ENCODE measurements around the gene TNXB. TPM values are rescaled to one million over a fixed set of nuclear protein-coding genes. Genes with fewer than 3 reads are reported as not detected.

TNXB gene
- total and polyA plus RNA-seq, 2 experiments from 2014 or later: 2.0 to 6.0 TPM

GRCh38 chr6:32069878-32070515, 39.1 kb downstream of the TNXB start (continued):
- TF ChIP-seq ZNF462 (CRISPR knock-in tag; IDR thresholded peaks at IDR 0.05): no peak
- TF ChIP-seq ZNF114 (CRISPR knock-in tag; IDR thresholded peaks at IDR 0.05): no peak
- TF ChIP-seq EZH2phosphoT487 (IDR thresholded peaks at IDR 0.05; ENCODE audit: unreplicated experiment): no peak
- no peak for TF ChIP-seq ETS1 (IDR thresholded peaks at IDR 0.05)

- H3K4me2 ChIP-seq: no peak overlapping the region
- H3K36me3 ChIP-seq (ENCODE audit: insufficient read depth): no peaks in the 10 kb centered on the region
- no peaks in the 10 kb centered on the region for H3K9me2 ChIP-seq (ENCODE audit: insufficient read depth)
- H3F3A ChIP-seq (replicated peaks; ENCODE audit: low read depth): no peaks in the 10 kb centered on the region
- no peak overlapping the region for H2AFZ ChIP-seq
- H3K4me3 Mint-ChIP-seq: no peak overlapping the region
- H3K27ac Mint-ChIP-seq: no peak overlapping the region
- H3K79me2 ChIP-seq (replicated peaks; ENCODE audit: insufficient read depth): no peaks in the 10 kb centered on the region
- peaks cover 11% of the 10 kb centered on the region for H3K27me3 Mint-ChIP-seq (ENCODE audit: insufficient read depth, low read depth, poor library complexity)
- H3K27ac ChIP-seq (ENCODE audit: low read depth): no peak overlapping the region
- no peaks in the 10 kb centered on the region for H3K9me3 Mint-ChIP-seq
- no peaks in the 10 kb centered on the region; the same call in 2 of the 3 replicates for H3K36me3 Mint-ChIP-seq (ENCODE audit: low read depth)
- H3K4me1 ChIP-seq (ENCODE audit: insufficient read depth): no peaks in the 10 kb centered on the region; the same call in 1 of the 2 replicates
- DNase-seq (ENCODE audit: low spot score) (no peak), ATAC-seq (no peak)
- H3K4me3 ChIP-seq: no peak overlapping the region
- peaks cover 20% of the 10 kb centered on the region for H3K4me1 Mint-ChIP-seq
- H3K27me3 ChIP-seq (ENCODE audit: insufficient read depth): no peaks in the 10 kb centered on the region
- no peaks in the 10 kb centered on the region for H4K20me1 ChIP-seq (replicated peaks; ENCODE audit: insufficient read depth)
- TF ChIP-seq ZNF331 (CRISPR knock-in tag; IDR thresholded peaks at IDR 0.05; ENCODE audit: low read depth) (no peak), ZNF114 (CRISPR knock-in tag; IDR thresholded peaks at IDR 0.05) (no peak), STAT1 (IDR thresholded peaks at IDR 0.05; ENCODE audit: unreplicated experiment) (no peak), ZNF462 (CRISPR knock-in tag; IDR thresholded peaks at IDR 0.05) (no peak), JUNB (IDR thresholded peaks at IDR 0.05; ENCODE audit: unreplicated experiment) (no peak), NANOG (IDR thresholded peaks at IDR 0.05; ENCODE audit: borderline replicate concordance) (no peak), EZH2phosphoT487 (IDR thresholded peaks at IDR 0.05; ENCODE audit: unreplicated experiment) (no peak)
Observed at GRCh38 chr6:32069460-32069859, 39.7 kb downstream of the TNXB start.
